ENCODE data around the gene IDH3G.

DNA sequence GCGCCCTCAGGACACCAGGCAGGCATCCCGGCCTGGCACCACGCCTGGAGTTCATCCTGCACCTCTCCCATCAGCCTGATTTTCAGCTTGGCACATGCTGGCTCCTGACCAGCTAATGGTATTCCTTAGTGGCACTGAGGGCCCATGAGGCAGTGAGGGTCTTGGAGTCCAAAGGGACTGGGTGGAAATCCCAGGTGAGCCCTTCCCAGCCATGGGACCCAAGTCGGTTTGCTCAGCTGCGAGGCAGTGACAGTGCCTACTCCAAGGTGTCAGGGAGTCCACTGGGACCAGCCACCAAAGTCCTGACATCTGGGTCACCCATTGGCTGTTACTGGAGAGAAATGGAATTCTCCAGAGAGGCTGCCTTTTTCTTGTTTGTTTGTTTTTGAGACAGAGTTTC, 5.2 kb upstream of the IDH3G start:
- TF ChIP-seq, protein P1, sequence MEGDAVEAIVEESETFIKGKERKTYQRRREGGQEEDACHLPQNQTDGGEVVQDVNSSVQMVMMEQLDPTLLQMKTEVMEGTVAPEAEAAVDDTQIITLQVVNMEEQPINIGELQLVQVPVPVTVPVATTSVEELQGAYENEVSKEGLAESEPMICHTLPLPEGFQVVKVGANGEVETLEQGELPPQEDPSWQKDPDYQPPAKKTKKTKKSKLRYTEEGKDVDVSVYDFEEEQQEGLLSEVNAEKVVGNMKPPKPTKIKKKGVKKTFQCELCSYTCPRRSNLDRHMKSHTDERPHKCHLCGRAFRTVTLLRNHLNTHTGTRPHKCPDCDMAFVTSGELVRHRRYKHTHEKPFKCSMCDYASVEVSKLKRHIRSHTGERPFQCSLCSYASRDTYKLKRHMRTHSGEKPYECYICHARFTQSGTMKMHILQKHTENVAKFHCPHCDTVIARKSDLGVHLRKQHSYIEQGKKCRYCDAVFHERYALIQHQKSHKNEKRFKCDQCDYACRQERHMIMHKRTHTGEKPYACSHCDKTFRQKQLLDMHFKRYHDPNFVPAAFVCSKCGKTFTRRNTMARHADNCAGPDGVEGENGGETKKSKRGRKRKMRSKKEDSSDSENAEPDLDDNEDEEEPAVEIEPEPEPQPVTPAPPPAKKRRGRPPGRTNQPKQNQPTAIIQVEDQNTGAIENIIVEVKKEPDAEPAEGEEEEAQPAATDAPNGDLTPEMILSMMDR (IDR thresholded peaks at IDR 0.05): no peak
- TF ChIP-seq POLR2A (IDR thresholded peaks at IDR 0.05): no peak
